T-helper 22 cell (primary cell): ENCODE data around the gene CNPY3.

ENCODE experiments used
- DNase-seq: peaks from one replicate; pipeline ENCODE4 v3.0.0-alpha.2; 2020; ENCODE audit warnings: low read depth

CNPY3 gene

DNA sequence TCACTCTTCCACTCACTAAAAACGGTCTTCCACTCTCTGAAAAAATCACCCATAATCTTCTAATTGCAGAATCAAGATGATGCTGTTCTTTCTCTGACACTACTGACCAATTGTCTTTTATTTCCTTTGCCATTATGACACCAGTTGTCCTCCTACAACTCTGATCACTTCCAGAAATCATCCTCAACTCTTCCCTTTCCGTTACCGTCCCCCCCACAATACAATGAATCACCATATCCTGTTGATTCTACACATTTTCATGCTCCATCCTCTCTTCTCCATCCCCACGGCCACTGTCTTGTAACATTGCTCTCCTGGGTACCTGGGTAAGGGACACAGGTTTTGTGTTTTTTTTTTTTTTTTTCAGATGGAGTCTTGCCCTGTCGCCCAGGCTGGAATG lies 52.6 kb downstream of the CNPY3 start:
- no peak for DNase-seq

DNA sequence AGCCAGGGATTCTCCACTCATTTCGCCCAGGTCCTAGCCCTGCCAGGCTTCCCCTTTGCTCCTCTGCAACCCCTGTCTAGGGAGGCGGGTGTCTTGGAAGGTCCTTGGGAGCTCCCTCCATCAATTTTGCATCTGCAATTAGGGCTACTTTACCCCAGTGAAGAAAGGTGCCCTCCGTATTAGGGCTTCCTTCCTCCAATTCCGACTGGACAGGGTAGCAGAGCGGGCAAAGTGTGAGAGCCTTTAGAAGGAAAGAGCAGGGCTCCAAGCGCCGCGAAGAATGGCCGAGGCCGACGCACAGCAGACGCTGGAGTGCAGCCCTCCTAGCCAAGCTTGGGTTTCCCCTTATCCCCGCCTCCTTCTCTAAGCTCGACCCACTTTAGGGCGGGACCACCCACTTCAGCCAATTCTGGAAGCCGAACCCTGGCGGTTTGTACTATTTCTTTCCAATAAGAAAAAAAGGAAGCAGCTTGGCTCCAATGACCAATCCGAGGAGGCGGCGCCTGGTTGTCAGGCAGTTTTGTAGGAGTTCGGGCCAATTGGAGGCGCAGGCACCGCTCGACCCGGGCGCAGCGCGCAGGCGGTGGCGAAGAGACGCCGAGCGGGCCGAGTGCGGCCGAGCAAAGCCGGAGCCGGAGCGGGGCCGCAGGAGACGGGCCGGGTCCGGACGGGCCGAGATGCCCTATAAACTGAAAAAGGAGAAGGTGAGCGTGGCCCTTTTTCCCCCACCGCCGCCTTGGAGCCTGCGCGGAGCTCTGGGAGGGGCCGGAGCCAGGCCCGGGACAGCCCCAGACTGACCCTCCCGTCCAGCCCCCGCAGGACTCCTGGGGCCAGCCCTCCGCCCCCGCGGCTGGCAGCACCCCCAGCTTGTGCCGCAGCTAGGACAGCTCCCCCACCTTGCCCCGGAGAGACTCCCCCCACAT lies 55.0 kb downstream of the CNPY3 start, which contains the start of gene PPP2R5D:
Gene PPP2R5D (plus strand): TSS at position 570 of the 923 bp plus-strand sequence. CDS start 108 bp downstream, at position 678.
- DNase-seq: peak; percentile 95

DNA sequence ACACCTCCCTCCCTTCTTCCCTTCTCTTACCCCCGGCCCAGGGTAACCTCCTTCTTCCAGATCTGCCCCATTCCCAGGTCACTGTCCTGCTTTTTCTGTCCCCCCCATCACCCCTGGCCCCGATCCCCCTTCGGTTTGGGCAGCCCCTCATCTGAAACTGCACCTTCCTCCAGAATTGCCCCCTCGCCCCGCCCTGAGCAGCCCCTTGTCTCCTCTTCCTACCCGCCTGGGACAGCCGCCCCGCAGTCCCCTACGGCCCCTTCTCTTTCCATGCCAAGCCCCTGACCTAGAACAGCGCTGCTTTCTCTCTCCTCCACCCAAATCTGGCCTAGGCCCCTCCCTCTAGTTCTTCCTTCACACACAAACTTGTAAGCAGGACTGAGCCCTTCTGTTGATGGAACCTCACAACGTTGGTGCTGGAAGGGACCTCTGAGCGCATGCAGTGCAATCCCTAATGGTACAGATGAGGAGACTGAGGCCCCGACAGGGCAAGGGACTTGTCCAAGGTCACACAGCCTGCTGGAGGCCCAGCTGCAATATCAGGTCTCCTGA lies 55.7 kb downstream of the CNPY3 start:
- no peak for DNase-seq

- no peak for DNase-seq
Observed at GRCh38 chr6:42987533-42988451, 58.5 kb downstream of the CNPY3 start.

GRCh38 chr6:42988486-42989020 lies 59.3 kb downstream of the CNPY3 start:
- no peak for DNase-seq
